GM21723 (cell line): ENCODE results near the gene GPR31.

Experiments used
- ATAC-seq: cut with Tn5 transposase; IDR thresholded peaks from one replicate; pipeline ENCODE4 v1.9.1; 2021; ENCODE audit warnings: mild to moderate bottlenecking, moderate library complexity; ENCODE audit not compliant: unreplicated experiment

Gene GPR31

DNA sequence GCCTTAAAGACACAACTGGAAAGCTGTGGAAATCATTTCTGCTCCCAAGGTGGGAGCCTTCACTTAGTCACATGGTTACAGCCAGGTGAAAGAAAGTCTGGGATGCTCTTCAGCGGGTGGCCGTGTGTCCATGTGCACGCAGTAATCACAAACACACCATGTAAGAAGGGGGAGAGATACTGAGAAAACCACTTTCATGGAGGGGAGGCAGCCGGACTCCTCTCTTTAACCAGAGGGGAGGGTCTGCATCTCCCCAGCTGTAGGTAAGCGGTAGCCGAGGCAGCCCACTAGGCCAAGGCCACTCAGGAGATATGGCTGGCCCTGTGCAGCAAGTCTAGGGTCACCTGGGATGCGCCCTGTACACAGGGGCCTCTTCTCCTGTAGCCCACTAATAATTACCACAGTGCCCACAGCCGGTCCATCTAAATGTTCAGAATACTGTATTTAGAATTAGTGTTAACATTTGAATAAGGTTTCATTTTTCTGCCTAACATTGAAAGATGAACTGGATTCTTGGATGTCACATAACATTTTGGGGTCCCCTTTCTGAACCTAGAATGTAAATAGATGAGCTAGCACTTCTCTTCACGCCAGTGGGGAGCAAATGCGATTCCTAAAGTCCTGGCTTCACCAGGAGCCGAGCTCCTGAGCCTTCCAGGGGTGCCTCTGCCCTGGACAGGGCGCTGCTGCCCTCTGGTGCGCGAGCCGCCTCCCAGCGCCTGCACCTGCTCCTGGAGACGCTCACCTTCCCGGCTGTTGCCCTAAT lies 15.9 kb downstream of the GPR31 start:
- peak; percentile 76 for ATAC-seq

DNA sequence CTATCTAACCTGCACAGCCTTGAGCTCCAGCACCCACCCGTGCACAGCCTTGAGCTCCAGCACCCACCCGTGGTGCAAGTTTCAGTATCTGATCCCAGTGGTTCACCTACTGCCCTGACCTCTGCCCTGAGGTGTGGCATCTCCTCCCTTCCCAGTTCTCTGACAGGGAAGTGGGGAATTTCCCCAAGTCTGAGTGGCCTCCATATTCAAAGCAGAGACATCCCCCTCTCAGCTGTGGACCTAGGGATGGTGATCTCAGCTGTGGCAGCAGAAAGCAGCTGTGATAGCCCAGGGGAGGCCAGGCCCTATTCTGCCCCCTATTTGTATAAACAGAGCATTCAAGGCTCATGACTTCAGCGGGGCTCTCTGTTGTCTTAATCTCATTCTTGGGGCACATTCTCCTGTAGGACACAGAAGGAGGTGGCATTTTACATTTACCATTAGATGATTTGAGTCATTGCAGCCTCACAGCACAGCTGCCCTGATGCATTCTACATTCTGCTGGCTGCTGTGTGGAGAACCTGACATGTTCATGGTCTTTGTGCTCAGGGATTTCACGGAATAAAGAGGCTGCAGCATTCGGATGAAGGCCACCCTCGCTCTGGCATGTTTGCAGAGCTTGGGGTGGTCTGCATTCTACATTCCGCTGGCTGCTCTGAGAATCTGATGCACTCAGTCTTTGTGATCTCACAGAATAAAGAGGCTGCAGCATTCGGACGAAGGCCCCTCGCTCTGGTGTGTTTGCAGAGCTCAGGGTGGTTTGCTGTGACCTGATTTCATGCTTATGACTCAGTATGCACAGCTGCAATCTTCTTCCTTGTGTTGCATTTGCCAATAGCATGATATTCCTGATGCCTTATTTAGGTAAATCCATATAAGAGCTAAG lies 16.9 kb downstream of the GPR31 start:
- ATAC-seq: peak; percentile 47

DNA sequence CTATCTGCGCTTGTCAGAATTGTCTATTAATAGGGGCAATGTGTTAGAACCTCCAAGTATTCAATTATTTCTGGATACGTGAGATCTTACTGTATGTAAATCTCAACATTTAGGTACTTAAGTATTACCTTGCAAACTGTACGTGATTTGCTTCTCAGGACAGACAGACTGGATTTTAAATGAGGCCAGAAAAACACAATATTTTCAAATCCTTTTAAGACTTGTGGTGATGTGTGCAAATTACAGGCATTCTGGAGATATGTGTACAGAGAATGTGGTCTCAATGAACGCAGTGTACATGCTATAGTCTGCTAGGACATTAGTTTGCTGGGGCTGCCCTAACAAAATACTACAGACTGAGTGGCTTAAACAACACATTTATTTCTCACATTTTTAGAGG lies 18.0 kb downstream of the GPR31 start:
- no peak for ATAC-seq

- ATAC-seq: no peak
Measured at GRCh38 chr6:167137881-167138280, 19.9 kb downstream of the GPR31 start.

DNA sequence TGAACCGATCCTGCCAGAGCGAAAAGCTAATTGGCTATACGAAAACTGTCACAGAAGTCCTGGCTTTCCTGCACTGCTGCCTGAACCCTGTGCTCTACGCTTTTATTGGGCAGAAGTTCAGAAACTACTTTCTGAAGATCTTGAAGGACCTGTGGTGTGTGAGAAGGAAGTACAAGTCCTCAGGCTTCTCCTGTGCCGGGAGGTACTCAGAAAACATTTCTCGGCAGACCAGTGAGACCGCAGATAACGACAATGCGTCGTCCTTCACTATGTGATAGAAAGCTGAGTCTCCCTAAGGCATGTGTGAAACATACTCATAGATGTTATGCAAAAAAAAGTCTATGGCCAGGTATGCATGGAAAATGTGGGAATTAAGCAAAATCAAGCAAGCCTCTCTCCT lies 20.7 kb downstream of the GPR31 start:
- ATAC-seq: no peak

DNA sequence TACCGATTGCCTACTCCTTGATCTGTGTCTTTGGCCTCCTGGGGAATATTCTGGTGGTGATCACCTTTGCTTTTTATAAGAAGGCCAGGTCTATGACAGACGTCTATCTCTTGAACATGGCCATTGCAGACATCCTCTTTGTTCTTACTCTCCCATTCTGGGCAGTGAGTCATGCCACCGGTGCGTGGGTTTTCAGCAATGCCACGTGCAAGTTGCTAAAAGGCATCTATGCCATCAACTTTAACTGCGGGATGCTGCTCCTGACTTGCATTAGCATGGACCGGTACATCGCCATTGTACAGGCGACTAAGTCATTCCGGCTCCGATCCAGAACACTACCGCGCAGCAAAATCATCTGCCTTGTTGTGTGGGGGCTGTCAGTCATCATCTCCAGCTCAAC lies 21.4 kb downstream of the GPR31 start:
- no peak for ATAC-seq

- no peak for ATAC-seq
Measured at GRCh38 chr6:167134448-167135328, 23.1 kb downstream of the GPR31 start.

DNA sequence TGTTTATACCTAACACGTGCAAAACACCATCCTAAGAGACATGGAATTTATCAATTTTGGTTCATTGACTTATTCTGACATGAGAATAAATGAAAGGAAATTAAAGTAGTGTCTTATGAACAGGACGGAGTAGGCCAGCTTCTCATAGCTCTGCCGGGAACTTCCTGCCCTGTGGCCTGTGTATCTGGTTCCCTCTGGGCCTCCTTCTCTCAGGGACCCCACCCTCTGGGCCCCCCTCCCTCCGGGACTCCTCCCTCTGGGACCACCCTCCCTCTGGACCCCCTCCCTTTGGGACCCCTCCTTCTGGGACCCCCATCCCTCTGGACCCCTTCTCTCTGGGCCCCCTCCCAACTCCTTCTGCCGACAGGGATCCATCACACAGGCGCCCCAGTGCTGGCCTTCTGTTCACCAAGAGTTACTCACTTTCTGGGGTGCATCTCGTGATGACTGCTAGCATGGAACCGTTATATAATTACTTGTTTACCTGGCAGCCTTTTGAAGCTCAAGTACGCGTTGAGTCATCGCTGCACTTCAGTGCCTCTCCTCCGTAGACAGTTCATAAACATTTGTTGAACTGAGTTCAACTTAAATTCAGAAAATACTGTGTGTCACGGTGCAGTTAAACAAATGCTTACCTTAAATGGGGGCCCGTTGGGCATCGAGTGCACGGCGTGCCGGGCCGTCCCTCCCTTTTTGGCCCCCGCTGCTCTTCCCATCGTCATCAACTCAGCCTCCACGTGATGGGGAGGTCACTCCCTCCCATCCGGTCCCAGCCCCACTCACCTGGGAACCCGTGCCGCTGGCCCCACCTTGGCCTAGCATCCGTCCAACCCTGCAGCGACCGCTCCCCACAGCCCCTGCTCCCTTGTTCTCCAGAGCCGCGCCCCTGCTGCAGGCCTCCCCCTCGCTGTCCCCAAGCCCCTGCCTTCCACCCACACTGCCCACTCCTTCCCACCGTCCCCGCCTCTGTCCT lies 26.8 kb downstream of the GPR31 start:
- ATAC-seq: no peak

GRCh38 chr6:167130008-167130677 lies 27.6 kb downstream of the GPR31 start:
- peak; percentile 77 for ATAC-seq

GRCh38 chr6:167129562-167129961 lies 28.2 kb downstream of the GPR31 start:
- ATAC-seq: no peak

- no peak for ATAC-seq
Measured at GRCh38 chr6:167129159-167129558, 28.6 kb downstream of the GPR31 start.

DNA sequence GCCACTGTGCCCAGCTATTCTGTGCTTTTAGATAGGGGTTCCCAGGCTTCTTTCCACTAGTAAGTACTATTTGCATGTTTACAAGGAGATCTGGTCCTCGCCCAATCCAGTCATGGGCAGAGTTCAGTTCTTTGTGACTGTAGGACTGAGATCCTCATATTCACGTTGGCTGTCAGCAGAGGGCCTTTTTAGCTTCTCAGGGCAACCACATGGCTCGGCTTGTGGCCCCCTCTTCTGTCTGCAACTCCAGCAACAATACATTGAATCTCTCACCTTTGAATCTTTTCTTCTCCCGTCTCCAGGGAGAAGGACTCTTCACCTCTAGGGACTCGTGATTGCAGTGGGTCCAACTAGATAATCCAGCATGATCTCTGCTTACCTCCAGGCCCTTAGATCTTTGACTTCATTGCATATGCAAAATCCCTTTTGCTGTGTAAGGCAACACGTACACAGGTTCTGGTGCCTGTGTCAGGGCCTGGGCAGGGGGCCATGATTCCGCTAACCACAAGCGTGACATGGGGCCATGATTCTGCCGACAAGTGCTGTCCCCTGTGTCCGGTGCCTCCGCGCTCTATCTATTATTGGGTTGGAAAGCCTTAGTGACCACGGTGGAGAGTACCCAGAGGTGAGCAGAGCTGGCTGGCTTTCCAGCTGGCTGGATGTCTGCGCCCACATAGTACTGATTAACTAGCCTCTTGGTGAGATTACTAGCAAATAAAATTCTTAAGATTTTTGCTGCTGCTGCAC lies 29.8 kb downstream of the GPR31 start:
- ATAC-seq: no peak

DNA sequence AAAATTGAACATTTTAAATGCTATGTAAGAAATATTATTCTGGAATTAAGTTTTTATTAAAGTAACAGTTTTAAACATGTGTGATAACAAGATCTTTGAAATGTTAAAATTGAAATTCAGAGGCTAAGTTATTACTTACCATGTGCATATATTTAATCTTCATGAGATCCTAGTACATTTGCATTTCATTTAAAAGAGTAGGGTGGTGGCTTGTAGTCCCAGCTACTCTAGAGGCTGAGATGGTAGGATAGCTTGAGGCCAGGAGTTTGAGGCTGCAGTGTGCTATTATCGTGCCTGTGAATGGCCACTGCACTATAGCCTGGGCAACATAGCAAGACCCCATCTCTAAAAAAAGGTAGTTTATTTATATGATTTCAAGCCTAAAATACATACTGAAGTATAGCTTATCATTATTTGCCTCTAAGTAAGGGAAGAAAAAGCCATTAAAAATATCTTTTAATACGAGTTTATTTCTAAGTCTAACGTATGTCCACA lies 31.9 kb downstream of the GPR31 start:
- ATAC-seq: no peak

DNA sequence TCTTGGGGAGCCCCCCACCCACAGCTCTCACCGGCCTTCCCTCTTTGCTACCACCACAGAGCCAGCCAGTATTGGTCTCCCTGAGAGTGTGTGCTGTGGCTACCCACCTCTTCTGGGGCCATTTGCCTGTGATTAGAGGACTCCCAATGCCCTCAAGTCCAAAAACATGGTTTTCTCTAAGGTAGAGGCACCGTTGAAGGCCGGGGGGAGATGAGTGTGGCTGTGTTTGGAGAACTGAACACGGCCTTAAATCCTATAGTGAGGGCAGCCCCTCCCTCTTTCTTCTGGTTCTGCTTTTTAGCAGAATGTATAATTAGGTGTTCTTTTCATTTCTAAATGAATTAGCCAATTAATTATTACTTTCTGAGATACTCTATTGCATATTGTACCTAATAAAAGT lies 32.4 kb downstream of the GPR31 start:
- no peak for ATAC-seq

- no peak for ATAC-seq
Measured at GRCh38 chr6:167124753-167125152, 33.0 kb downstream of the GPR31 start.

GRCh38 chr6:167122827-167123657 lies 34.7 kb downstream of the GPR31 start, which contains the start of gene CCR6:
Gene CCR6 (plus strand): TSS chr6:167123096. CDS start chr6:167136135, 13,039 bp downstream.
- no peak for ATAC-seq

DNA sequence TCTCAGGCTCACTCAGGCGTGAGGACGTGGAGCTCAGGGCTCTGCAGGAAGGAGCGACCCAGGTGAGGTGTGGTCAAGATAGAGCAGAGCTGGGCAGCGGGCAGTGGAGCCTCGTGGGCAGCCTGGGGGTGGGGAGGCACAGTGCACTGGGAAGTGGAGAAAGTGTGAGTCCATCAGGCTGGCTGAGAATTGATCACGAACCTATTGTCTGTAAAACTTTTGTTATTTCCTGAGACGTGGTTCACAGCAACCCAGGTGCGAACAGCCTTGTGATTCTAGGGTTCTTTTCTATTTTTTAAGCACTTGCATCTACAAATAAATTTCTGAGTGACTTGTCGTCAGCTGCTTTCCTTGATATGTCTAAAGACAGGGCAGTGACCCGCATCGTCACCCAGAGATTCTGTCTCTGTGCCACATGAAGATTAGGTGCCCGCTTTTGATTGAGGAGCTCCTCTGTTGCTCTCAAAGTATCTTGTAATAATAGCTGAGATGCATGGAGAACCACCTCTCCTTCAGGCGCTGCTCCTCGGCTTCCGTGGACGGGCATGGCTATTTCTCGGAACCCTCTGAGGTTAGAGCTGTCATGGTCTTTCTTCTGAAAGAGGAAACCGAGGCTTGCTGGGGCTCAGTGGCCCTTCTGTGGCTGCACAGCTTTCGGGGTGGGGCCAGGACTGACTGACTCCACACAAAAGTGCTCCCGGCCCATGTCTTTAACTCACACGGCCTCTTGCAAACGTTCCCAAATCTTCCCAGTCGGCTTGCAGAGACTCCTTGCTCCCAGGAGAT lies 35.5 kb downstream of the GPR31 start:
- ATAC-seq: peak; percentile 42
